Parathyroid adenoma (tissue), 2 donors: ENCODE data around the gene CDC45.
"Not testable (repeated sequence)": the region's sequence is repeated elsewhere in the genome, so short reads cannot be mapped to it uniquely, and the experiment has no call there.

Experiments
- H2AFZ ChIP-seq: fragments of 300-600 bp; sonication (generic); one replicate; pipeline ENCODE4 v1.7.0; 2017; ENCODE audit warnings: antibody characterized with exemption, mild to moderate bottlenecking
- H3K27ac ChIP-seq: fragments of 300-600 bp; sonication (generic); one replicate; pipeline ENCODE4 v1.7.0; 2017
- H3K27me3 ChIP-seq: fragments of 300-600 bp; sonication (generic); one replicate; pipeline ENCODE4 v1.7.0; 2017; ENCODE audit warnings: low read length; ENCODE audit not compliant: control insufficient read depth, insufficient read depth
- H3K36me3 ChIP-seq: fragments of 300-600 bp; sonication (generic); one replicate; pipeline ENCODE4 v1.7.0; 2017; ENCODE audit warnings: low read length; ENCODE audit not compliant: control insufficient read depth, insufficient read depth
- H3K4me1 ChIP-seq: fragments of 300-600 bp; sonication (generic); one replicate; pipeline ENCODE4 v1.7.0; 2017; ENCODE audit warnings: control low read depth
- H3K4me2 ChIP-seq: fragments of 300-600 bp; sonication (generic); one replicate; pipeline ENCODE4 v1.7.0; 2017; ENCODE audit warnings: low read length
- H3K4me3 ChIP-seq: fragments of 300-600 bp; sonication (generic); one replicate; pipeline ENCODE4 v1.7.0; 2017; ENCODE audit warnings: low read depth, low read length
- H3K79me2 ChIP-seq: fragments of 300-600 bp; sonication (generic); one replicate; pipeline ENCODE4 v1.7.0; 2017; ENCODE audit warnings: control low read depth
- H3K9ac ChIP-seq: fragments of 300-600 bp; sonication (generic); one replicate; pipeline ENCODE4 v1.7.0; 2017; ENCODE audit warnings: mild to moderate bottlenecking
- H3K9me3 ChIP-seq: fragments of 300-600 bp; sonication (generic); one replicate; pipeline ENCODE4 v1.7.0; 2017; ENCODE audit warnings: low read length; ENCODE audit not compliant: control insufficient read depth
- TF ChIP-seq, protein P1 (sequence below): fragments of 300-600 bp; sonication (generic); IDR thresholded peaks from one replicate; pipeline ENCODE4 v1.7.0; 2017; ENCODE audit warnings: antibody characterized with exemption, mild to moderate bottlenecking
- donor health status: primary hyperparathyroidism.

Gene CDC45

DNA sequence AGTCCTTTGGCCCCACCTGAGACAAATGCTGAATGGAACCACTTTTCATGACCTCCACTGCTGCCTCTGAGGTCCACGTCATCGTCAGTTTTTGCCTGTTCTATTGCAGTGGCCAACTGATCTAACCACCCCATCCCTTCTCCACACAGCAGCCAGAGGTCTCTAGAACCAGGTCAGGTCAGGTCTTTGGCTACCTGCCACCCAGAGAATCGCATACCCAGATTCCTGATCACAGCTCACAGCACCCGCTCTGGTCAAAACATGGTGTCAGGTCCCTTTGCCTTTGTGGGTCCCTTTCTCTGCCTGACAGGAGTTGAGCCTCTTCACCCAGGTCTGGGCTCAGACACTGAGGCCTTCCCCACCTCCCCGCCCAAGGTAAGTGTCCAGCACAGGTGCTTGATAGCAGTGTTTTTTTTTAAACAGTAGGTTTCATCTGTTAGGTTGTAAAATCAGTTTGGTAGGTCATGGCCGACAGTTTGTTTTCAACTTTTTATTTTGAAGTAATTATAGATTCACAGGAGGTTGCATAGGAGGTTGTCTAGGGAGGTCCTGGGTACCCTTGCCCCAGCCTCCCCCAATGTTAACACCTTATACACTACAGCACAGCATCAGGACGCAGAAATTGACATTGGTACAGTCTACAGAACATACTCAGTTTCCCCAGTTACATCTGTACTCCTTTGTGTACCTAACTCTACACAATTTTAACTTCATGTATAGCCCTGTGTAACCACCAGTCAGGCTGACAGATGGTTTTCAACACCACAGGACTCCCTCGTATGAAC is 39.1 kb upstream of the CDC45 start:
- no peaks in the 10 kb centered on the region for H3K36me3 ChIP-seq
- no peaks in the 10 kb centered on the region for H3K4me1 ChIP-seq
- H2AFZ ChIP-seq = no peak overlapping the region
- H3K9me3 ChIP-seq = no peaks in the 10 kb centered on the region
- no peak overlapping the region for H3K9ac ChIP-seq
- H3K27ac ChIP-seq = no peak overlapping the region
- TF ChIP-seq, protein P1, sequence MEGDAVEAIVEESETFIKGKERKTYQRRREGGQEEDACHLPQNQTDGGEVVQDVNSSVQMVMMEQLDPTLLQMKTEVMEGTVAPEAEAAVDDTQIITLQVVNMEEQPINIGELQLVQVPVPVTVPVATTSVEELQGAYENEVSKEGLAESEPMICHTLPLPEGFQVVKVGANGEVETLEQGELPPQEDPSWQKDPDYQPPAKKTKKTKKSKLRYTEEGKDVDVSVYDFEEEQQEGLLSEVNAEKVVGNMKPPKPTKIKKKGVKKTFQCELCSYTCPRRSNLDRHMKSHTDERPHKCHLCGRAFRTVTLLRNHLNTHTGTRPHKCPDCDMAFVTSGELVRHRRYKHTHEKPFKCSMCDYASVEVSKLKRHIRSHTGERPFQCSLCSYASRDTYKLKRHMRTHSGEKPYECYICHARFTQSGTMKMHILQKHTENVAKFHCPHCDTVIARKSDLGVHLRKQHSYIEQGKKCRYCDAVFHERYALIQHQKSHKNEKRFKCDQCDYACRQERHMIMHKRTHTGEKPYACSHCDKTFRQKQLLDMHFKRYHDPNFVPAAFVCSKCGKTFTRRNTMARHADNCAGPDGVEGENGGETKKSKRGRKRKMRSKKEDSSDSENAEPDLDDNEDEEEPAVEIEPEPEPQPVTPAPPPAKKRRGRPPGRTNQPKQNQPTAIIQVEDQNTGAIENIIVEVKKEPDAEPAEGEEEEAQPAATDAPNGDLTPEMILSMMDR = no peak
- peaks cover 14% of the 10 kb centered on the region for H3K79me2 ChIP-seq
- H3K4me2 ChIP-seq = no peak overlapping the region
- H3K4me3 ChIP-seq = no peak overlapping the region
- no peaks in the 10 kb centered on the region for H3K27me3 ChIP-seq

DNA sequence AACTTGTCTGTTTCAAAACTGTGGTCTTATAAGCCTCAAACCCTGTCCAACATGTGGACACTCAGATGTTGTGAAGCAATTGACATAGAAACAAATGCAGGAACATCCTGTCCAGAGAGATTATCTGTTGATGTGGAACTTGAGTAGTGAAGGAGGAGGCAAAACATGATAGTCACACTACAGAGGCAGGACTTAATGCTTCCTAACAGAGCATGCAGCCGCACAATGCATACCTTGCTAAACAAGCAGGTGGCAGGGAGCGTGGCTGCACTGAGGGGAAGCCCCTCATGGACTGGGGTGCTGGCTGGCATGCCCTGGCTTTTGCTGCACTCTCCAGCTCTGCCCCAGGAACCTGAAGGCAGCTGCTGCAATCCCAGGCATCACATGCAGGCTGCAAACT is 37.6 kb upstream of the CDC45 start:
- Histone ChIP-seq H2AFZ (no peak overlapping the region), H3K27ac (no peak overlapping the region), H3K4me2 (no peak overlapping the region), H3K4me3 (peak overlapping the region; percentile 7), H3K79me2 (peaks cover 22% of the 10 kb centered on the region), H3K4me1 (no peaks in the 10 kb centered on the region), H3K9me3 (no peaks in the 10 kb centered on the region), H3K9ac (no peak overlapping the region), H3K27me3 (no peaks in the 10 kb centered on the region), H3K36me3 (no peaks in the 10 kb centered on the region)
- TF ChIP-seq, protein P1 = no peak

DNA sequence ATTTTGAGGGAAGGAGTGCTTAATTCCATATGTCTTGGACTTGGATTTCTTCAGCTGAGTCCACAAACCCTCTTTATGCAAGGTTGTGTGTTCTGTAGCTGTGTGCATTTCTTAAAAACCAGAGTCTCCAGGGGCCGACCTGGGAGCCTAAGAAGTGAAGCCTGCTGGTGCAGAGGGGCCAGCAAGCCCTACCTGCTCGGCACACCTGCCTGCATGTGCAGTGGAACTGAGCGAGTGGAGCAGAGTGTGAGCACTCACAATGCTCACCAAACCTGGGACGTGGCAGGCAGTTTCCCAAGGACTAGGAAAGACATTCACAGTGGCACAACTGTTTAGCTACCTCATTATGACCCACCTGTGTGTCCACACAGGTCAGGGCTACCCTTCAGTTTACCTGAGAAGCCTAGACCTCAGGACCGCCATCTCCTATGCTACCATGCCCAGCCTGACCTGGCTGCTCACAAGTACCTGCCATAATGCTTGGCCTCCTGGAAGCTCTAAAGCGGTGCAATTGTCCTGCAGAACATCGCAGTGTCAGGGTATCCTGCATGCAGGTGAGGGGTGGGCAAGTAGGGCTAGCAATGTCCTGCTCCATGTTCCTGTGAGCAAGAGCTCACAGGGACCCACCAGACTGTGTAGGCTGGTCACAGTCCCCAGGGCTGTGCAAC is 36.0 kb upstream of the CDC45 start:
- Histone ChIP-seq H3K4me1 (no peaks in the 10 kb centered on the region), H2AFZ (no peak overlapping the region), H3K27me3 (no peaks in the 10 kb centered on the region), H3K4me3 (no peak overlapping the region), H3K9me3 (no peaks in the 10 kb centered on the region), H3K27ac (no peak overlapping the region), H3K36me3 (no peaks in the 10 kb centered on the region), H3K4me2 (no peak overlapping the region), H3K79me2 (peaks cover 22% of the 10 kb centered on the region), H3K9ac (no peak overlapping the region)
- TF ChIP-seq, protein P1 = no peak

DNA sequence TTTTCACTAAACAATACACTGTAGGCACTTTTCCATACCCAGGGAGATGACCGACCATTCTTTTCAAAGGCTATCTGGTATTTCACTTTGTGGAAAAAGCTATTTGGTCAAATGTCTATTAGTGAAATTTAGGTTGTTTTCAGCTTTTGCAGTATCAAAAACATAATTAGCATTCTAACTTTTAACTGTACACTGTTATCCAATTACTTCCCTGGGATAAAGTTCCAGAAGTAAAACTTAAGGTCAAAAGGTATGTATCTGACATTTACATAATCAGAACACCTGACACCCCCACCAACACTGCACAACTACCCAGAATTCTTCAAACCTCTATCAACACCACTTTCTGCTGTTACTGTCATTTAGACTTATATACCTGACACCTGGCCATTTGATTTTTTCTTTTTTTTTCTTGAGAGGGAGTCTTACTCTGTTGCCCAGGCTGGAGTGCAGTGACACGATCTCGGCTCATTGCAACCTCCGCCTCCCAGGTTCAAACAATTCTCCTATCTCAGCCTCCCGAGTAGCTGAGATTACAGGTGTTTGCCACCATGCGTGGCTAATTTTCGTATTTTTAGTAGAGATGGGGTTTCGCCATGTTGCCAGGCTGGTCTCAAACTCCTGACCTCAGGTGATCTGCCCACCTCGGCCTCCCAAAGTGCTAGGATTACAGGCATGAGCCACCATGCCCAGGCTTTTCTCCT is 34.3 kb upstream of the CDC45 start:
- not testable (repeated sequence) for H2AFZ ChIP-seq, H3K27ac ChIP-seq, H3K9ac ChIP-seq, H3K4me1 ChIP-seq, H3K4me2 ChIP-seq, H3K9me3 ChIP-seq, H3K27me3 ChIP-seq, H3K36me3 ChIP-seq, H3K4me3 ChIP-seq
- peaks cover 22% of the 10 kb centered on the region for H3K79me2 ChIP-seq

DNA sequence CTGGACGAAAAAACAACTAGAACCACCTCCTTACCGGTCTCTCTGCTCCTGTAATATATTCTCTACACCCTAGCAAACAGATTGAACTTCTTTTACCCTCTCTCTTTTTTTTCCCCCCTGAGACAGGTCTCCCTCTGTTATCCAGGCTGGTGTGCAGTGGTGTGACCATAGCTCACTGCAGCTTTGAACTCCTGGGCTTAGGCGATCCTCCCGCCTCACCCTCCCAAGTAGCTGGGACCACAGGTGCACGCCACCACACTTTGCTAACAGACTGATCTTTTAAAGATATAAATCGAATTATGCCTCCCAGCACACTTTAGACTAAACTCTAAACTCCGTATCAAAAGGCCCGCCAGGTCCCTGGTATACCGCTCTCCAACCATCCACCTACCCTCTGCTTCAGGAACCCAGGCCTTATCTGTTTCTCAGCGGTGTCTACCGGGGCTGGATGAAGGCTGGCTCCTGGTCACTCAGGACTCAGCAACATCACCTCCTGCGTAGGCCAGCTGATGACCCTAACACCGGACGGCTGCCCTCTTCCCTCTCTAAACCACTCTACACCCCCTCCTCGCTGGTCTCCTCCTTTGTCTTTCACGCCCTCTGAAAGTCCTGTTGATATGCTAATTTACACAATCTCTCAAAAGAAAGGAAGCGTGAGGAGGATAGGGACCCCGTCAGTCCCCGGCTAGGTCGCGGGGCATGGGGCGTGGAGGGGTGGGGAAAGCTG is 33.0 kb upstream of the CDC45 start:
- H3K9ac ChIP-seq = peak overlapping the region; percentile 53
- no peaks in the 10 kb centered on the region for H3K36me3 ChIP-seq
- H3K4me3 ChIP-seq = peak overlapping the region; percentile 87
- H2AFZ ChIP-seq = peak overlapping the region; percentile 70
- H3K9me3 ChIP-seq = no peaks in the 10 kb centered on the region
- no peaks in the 10 kb centered on the region for H3K4me1 ChIP-seq
- H3K4me2 ChIP-seq = peak overlapping the region; percentile 91
- TF ChIP-seq, protein P1 = no peak
- peak overlapping the region; percentile 75 for H3K27ac ChIP-seq
- no peaks in the 10 kb centered on the region for H3K27me3 ChIP-seq
- peaks cover 22% of the 10 kb centered on the region for H3K79me2 ChIP-seq
